HL-60 (cell line): ENCODE data around the gene GLI3.

ENCODE experiments used
- DNase-seq, 2 experiments: peaks; one replicate each; pipeline ENCODE4 v3.0.0-alpha.2; 2010 to 2020; ENCODE audit warnings: low read depth in 1 of 2, low spot score in 1 of 2
- H3K27ac ChIP-seq: fragments of 250-450 bp; sonication (Bioruptor Pico); replicated peaks from 2 replicates; pipeline ENCODE4 v1.5.1; 2020; ENCODE audit warnings: mild to moderate bottlenecking, moderate library complexity
- H3K27me3 ChIP-seq: fragments of 250-450 bp; sonication (Bioruptor Pico); 2 replicates; pipeline ENCODE4 v1.5.1; 2021; ENCODE audit warnings: mild to moderate bottlenecking, moderate library complexity; ENCODE audit not compliant: insufficient read depth, poor library complexity, severe bottlenecking
- H3K4me3 ChIP-seq: replicated peaks from 2 replicates; pipeline ENCODE4 v1.5.1; 2011; ENCODE audit warnings: mild to moderate bottlenecking, control low read depth, low read length; ENCODE audit not compliant: insufficient read depth
- GABPA ChIP-seq: IDR thresholded peaks from 2 replicates; pipeline ENCODE4 v1.6.1; 2012; ENCODE audit warnings: low read depth
- POLR2AphosphoS5 ChIP-seq: IDR thresholded peaks from 2 replicates; pipeline ENCODE4 v1.6.1; 2012; ENCODE audit warnings: low read depth
- SPI1 ChIP-seq: IDR thresholded peaks from 2 replicates; pipeline ENCODE4 v1.6.1; 2012; ENCODE audit warnings: low read depth, mild to moderate bottlenecking, borderline replicate concordance
- TF ChIP-seq, protein P1 (sequence below): IDR thresholded peaks from 2 replicates; pipeline ENCODE4 v1.6.1; 2012; ENCODE audit warnings: low read depth; ENCODE audit not compliant: insufficient replicate concordance
- TF ChIP-seq, protein P2 (sequence below): IDR thresholded peaks from one replicate; pipeline ENCODE4 v1.5.1; 2011; ENCODE audit warnings: low read length, control low read depth, inconsistent platforms; ENCODE audit not compliant: insufficient read depth

The GLI3 gene

DNA sequence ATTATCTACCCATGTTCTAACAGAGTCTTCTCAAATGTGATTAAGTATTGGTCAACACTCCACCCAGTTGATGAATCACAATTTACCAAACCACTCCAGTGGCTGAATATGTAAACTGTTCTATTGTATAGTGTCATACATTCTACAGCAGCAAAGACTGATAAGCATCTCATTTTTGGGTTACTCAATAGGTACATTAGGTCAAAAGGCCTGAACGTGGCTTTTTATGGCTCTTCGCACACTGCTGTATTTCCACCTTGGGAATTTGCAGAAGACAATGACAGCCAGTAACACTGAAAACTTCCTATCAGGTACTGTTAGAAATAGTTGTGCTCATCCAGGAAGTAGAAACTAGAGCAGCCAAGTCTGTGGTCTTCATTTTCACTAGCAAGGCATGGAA is 166.9 kb downstream of the GLI3 start:
- TF ChIP-seq SPI1 (no peak), POLR2AphosphoS5 (no peak), GABPA (no peak)
- TF ChIP-seq, protein P1, sequence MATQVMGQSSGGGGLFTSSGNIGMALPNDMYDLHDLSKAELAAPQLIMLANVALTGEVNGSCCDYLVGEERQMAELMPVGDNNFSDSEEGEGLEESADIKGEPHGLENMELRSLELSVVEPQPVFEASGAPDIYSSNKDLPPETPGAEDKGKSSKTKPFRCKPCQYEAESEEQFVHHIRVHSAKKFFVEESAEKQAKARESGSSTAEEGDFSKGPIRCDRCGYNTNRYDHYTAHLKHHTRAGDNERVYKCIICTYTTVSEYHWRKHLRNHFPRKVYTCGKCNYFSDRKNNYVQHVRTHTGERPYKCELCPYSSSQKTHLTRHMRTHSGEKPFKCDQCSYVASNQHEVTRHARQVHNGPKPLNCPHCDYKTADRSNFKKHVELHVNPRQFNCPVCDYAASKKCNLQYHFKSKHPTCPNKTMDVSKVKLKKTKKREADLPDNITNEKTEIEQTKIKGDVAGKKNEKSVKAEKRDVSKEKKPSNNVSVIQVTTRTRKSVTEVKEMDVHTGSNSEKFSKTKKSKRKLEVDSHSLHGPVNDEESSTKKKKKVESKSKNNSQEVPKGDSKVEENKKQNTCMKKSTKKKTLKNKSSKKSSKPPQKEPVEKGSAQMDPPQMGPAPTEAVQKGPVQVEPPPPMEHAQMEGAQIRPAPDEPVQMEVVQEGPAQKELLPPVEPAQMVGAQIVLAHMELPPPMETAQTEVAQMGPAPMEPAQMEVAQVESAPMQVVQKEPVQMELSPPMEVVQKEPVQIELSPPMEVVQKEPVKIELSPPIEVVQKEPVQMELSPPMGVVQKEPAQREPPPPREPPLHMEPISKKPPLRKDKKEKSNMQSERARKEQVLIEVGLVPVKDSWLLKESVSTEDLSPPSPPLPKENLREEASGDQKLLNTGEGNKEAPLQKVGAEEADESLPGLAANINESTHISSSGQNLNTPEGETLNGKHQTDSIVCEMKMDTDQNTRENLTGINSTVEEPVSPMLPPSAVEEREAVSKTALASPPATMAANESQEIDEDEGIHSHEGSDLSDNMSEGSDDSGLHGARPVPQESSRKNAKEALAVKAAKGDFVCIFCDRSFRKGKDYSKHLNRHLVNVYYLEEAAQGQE = no peak
- TF ChIP-seq, protein P2, sequence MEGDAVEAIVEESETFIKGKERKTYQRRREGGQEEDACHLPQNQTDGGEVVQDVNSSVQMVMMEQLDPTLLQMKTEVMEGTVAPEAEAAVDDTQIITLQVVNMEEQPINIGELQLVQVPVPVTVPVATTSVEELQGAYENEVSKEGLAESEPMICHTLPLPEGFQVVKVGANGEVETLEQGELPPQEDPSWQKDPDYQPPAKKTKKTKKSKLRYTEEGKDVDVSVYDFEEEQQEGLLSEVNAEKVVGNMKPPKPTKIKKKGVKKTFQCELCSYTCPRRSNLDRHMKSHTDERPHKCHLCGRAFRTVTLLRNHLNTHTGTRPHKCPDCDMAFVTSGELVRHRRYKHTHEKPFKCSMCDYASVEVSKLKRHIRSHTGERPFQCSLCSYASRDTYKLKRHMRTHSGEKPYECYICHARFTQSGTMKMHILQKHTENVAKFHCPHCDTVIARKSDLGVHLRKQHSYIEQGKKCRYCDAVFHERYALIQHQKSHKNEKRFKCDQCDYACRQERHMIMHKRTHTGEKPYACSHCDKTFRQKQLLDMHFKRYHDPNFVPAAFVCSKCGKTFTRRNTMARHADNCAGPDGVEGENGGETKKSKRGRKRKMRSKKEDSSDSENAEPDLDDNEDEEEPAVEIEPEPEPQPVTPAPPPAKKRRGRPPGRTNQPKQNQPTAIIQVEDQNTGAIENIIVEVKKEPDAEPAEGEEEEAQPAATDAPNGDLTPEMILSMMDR = no peak
- Histone ChIP-seq H3K27ac (no peak overlapping the region), H3K27me3 (no peaks in the 10 kb centered on the region), H3K4me3 (no peak overlapping the region)
- DNase-seq = peak in 1 of 2 experiments; percentile 6

DNA sequence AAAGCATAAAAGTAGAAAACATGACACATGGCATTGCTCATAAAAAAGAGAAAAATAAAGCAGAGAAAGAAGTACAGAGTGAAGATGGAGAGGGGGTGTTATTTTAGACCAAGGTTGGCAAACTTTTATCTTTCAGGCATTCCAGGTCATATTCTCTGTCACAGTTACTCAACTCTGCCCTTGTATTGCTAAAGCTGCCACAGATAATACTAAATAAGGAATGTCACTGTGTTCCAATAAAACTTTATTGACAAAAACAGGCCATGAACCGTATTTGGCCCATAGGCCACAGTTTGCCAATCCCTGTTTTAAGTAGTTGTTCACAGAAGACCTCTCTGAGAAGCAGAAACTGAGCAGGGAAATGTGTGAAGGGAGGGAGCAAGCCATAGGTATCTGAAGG is 167.4 kb downstream of the GLI3 start:
- no peak overlapping the region for H3K4me3 ChIP-seq
- TF ChIP-seq POLR2AphosphoS5 = no peak
- no peak for TF ChIP-seq SPI1
- TF ChIP-seq, protein P1 = no peak
- TF ChIP-seq GABPA = no peak
- TF ChIP-seq, protein P2 = no peak
- no peak for DNase-seq
- H3K27me3 ChIP-seq = no peaks in the 10 kb centered on the region
- H3K27ac ChIP-seq = no peak overlapping the region

DNA sequence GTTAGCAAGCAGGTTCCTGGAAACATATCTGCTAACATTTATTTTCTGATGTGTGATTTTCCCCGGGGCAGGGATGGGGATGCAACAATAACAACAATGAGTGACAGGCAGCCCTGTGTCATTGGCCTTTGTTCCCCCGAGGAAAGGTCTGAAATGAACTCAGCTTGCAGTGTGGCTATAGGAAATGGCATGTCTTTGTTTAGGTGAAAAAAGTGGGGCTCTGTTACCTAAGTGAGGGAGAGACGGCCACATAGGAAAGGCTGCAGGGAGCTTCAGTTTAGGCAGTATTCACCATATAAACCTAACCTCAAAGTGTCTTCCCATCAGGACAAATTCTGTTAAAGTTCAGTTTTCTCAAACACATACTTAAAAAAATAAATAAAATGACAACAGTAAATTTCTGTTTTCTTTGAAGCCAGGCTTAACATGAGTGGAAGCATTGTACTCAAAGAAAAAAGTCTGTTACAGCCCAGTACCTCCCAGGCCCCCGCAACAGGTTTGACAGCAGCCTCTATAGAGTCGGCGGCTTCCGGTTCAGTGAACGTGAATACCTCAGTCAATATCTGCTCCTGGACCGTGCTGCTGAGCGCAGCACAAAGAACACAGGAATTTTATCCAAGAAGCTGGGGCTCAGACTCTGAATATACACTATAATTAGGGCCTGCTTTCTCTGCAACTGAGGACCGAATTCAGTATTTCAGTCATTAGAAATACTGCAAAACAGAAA is 168.3 kb downstream of the GLI3 start:
- TF ChIP-seq GABPA (no peak), POLR2AphosphoS5 (no peak), SPI1 (no peak)
- TF ChIP-seq, protein P2 = no peak
- TF ChIP-seq, protein P1 = no peak
- H3K27me3 ChIP-seq = no peaks in the 10 kb centered on the region
- no peak overlapping the region for H3K4me3 ChIP-seq
- no peak overlapping the region for H3K27ac ChIP-seq
- DNase-seq = no peak
